H1 (cell line): ENCODE measurements around the gene TGFBR1. TPM values are rescaled to one million over a fixed set of nuclear protein-coding genes. Genes with fewer than 3 reads are reported as not detected.

Experiments used
- CTCF ChIA-PET: fragments of 300-600 bp; sonication (Branson Sonifier 250); formaldehyde crosslinking; loops from one replicate; lab custom pipeline; 2021; ENCODE audit not compliant: partially characterized antibody; lab: Charles Lee
- POLR2A ChIA-PET: fragments of 300-600 bp; sonication (Branson Sonifier 250); formaldehyde crosslinking; loops from one replicate; lab custom pipeline; 2021; ENCODE audit warnings: inconsistent platforms; ENCODE audit not compliant: partially characterized antibody; lab: Charles Lee
- DNase-seq, 2 experiments: peaks; one replicate each; pipeline versions ENCODE4 v3.0.0 to v3.0.0-alpha.2; 2010 to 2022; ENCODE audit warnings: low spot score in 2 of 2, low read depth in 1 of 2, mixed read lengths in 1 of 2
- FAIRE-seq: peaks from 2 replicates; lab custom pipeline; 2011; peaks lifted over from hg19 to GRCh38; lab: Jason Lieb, UNC
- H2AFZ ChIP-seq: 2 replicates; pipeline ENCODE4 v1.8.1; 2012; ENCODE audit warnings: low read length, inconsistent platforms
- H2AK5ac ChIP-seq: 2 replicates; pipeline ENCODE4 v1.6.1; 2013; ENCODE audit warnings: low read depth, low read length
- H2BK120ac ChIP-seq: replicated peaks from 2 replicates; pipeline ENCODE3; 2013; ENCODE audit warnings: low read depth, low read length, inconsistent platforms
- H2BK12ac ChIP-seq: 2 replicates; pipeline ENCODE4 v1.6.1; 2013; ENCODE audit warnings: low read depth, low read length
- H2BK15ac ChIP-seq: 2 replicates; pipeline ENCODE4 v1.6.1; 2013; ENCODE audit warnings: low read length
- H2BK20ac ChIP-seq: 2 replicates; pipeline ENCODE4 v1.6.1; 2013; ENCODE audit warnings: low read length
- H2BK5ac ChIP-seq: 2 replicates; pipeline ENCODE4 v1.6.1; 2013; ENCODE audit warnings: low read depth, low read length
- H3K14ac ChIP-seq: 2 replicates; pipeline ENCODE4 v1.6.1; 2013; ENCODE audit warnings: inconsistent platforms; ENCODE audit not compliant: insufficient read length
- H3K18ac ChIP-seq: 2 replicates; pipeline ENCODE4 v1.6.1; 2013; ENCODE audit warnings: low read length; ENCODE audit errors: extremely low read depth
- H3K23ac ChIP-seq: 2 replicates; pipeline ENCODE4 v1.6.1; 2013; ENCODE audit warnings: inconsistent platforms; ENCODE audit not compliant: insufficient read length
- H3K23me2 ChIP-seq: 2 replicates; pipeline ENCODE4 v1.6.1; 2013; ENCODE audit warnings: low read depth, low read length
- H3K27ac ChIP-seq: 2 replicates; pipeline ENCODE4 v1.6.1; 2011; ENCODE audit warnings: low read depth, low read length, inconsistent platforms
- H3K27me3 ChIP-seq, 4 experiments: replicated peaks in 1 of 4; 1 replicate in 1 of 4; 2 replicates in 3 of 4; pipeline versions ENCODE4 v1.6.1 to v1.8.1; 2011 to 2013; ENCODE audit warnings: low read length in 3 of 4, mild to moderate bottlenecking in 3 of 4, inconsistent platforms in 2 of 4, mixed read lengths in 2 of 4, moderate library complexity in 1 of 4; ENCODE audit not compliant: control insufficient read depth in 3 of 4, insufficient read depth in 3 of 4; ENCODE audit errors: extremely low read depth in 1 of 4
- H3K36me3 ChIP-seq, 4 experiments: 2 replicates each; pipeline versions ENCODE4 v1.6.1 to v1.8.1; 2011 to 2013; ENCODE audit warnings: mild to moderate bottlenecking in 4 of 4, low read length in 3 of 4, moderate library complexity in 2 of 4, control low read depth in 1 of 4, inconsistent platforms in 1 of 4; ENCODE audit not compliant: insufficient read depth in 4 of 4, control insufficient read depth in 2 of 4
- H3K4ac ChIP-seq: replicated peaks from 2 replicates; pipeline ENCODE3; 2013; ENCODE audit warnings: low read length, low read depth, mixed read lengths, inconsistent platforms; ENCODE audit not compliant: insufficient read length
- H3K4me1 ChIP-seq, 4 experiments: replicated peaks in 1 of 4; 1 replicate in 1 of 4; 2 replicates in 3 of 4; pipeline versions ENCODE4 v1.6.1 to v1.8.1; 2011 to 2013; ENCODE audit warnings: low read length in 3 of 4, inconsistent platforms in 2 of 4, mixed read lengths in 1 of 4; ENCODE audit not compliant: insufficient read depth in 4 of 4, control insufficient read depth in 3 of 4
- H3K4me2 ChIP-seq, 2 experiments: 2 replicates each; pipeline versions ENCODE4 v1.6.1 to v1.8.1; 2011 to 2013; ENCODE audit warnings: low read depth in 2 of 2, low read length in 2 of 2, control low read depth in 1 of 2, inconsistent platforms in 1 of 2, mild to moderate bottlenecking in 1 of 2; ENCODE audit not compliant: insufficient read depth in 1 of 2
- H3K4me3 ChIP-seq, 4 experiments: fragments of 200-600, 300-600 bp in 1 of 4; sonication (generic), shearing (Covaris generic), sonication (Bioruptor Twin) in 1 of 4; 2 replicates each; pipeline versions ENCODE4 v1.5.1 to v1.8.1; 2011 to 2016; ENCODE audit warnings: low read length in 4 of 4, low read depth in 3 of 4, control low read depth in 2 of 4, inconsistent platforms in 2 of 4, mild to moderate bottlenecking in 2 of 4, mixed read lengths in 1 of 4, moderate library complexity in 1 of 4; ENCODE audit not compliant: insufficient read depth in 2 of 4; ENCODE audit errors: extremely low read depth in 1 of 4
- H3K56ac ChIP-seq: replicated peaks from 2 replicates; pipeline ENCODE3; 2013; ENCODE audit warnings: low read depth, mild to moderate bottlenecking, mixed read lengths, low read length, inconsistent platforms; ENCODE audit not compliant: insufficient read length
- H3K79me1 ChIP-seq: 2 replicates; pipeline ENCODE4 v1.6.1; 2013; ENCODE audit warnings: low read depth, low read length, control low read depth
- H3K79me2 ChIP-seq, 2 experiments: 2 replicates each; pipeline versions ENCODE4 v1.6.1 to v1.8.1; 2012 to 2013; ENCODE audit warnings: low read length in 2 of 2, mild to moderate bottlenecking in 2 of 2, inconsistent platforms in 1 of 2; ENCODE audit not compliant: insufficient read depth in 2 of 2, control insufficient read depth in 1 of 2
- H3K9ac ChIP-seq, 4 experiments: replicated peaks in 1 of 4; 1 replicate in 1 of 4; 2 replicates in 3 of 4; pipeline versions ENCODE4 v1.6.1 to v1.8.1; 2011 to 2013; ENCODE audit warnings: low read depth in 3 of 4, low read length in 3 of 4, control low read depth in 2 of 4, mild to moderate bottlenecking in 2 of 4, moderate library complexity in 2 of 4, inconsistent platforms in 1 of 4; ENCODE audit errors: extremely low read depth in 1 of 4
- H3K9me3 ChIP-seq, 2 experiments: 2 replicates each; pipeline versions ENCODE4 v1.6.1 to v1.8.1; 2012 to 2013; ENCODE audit warnings: mild to moderate bottlenecking in 2 of 2, moderate library complexity in 2 of 2, control low read depth in 1 of 2, inconsistent platforms in 1 of 2, low read depth in 1 of 2, low read length in 1 of 2, mixed read lengths in 1 of 2; ENCODE audit not compliant: insufficient read depth in 2 of 2
- H4K20me1 ChIP-seq, 2 experiments: replicated peaks in 1 of 2; 2 replicates each; pipeline versions ENCODE3 to v1.8.1; 2011 to 2013; ENCODE audit warnings: inconsistent platforms in 2 of 2, low read length in 2 of 2, mild to moderate bottlenecking in 1 of 2; ENCODE audit not compliant: insufficient read depth in 2 of 2, control insufficient read depth in 1 of 2
- H4K5ac ChIP-seq: 2 replicates; pipeline ENCODE4 v1.6.1; 2013; ENCODE audit warnings: low read length, low read depth, mixed read lengths, inconsistent platforms; ENCODE audit not compliant: insufficient read length
- H4K8ac ChIP-seq: 2 replicates; pipeline ENCODE4 v1.8.0; 2013; ENCODE audit warnings: mild to moderate bottlenecking, moderate library complexity, low read length, inconsistent platforms; ENCODE audit not compliant: insufficient read depth; ENCODE audit errors: extremely low read depth
- H4K91ac ChIP-seq: replicated peaks from 2 replicates; pipeline ENCODE3; 2013; ENCODE audit warnings: low read length, mixed read lengths, inconsistent platforms; ENCODE audit not compliant: insufficient read length
- ATF2 ChIP-seq: IDR thresholded peaks from 2 replicates; pipeline ENCODE4 v1.6.1; 2012; ENCODE audit warnings: low read length, inconsistent platforms
- BCL11A ChIP-seq, 2 experiments: IDR thresholded peaks; one replicate each; pipeline ENCODE4 v1.6.1; 2011; ENCODE audit warnings: low read depth in 2 of 2, low read length in 2 of 2, mild to moderate bottlenecking in 2 of 2
- CHD2 ChIP-seq: IDR thresholded peaks from 2 replicates; pipeline ENCODE4 v1.6.1; 2012; ENCODE audit warnings: low read length, improper control_type of control experiment
- EP300 ChIP-seq, 2 experiments: IDR thresholded peaks; 1 replicate in 1 of 2; 2 replicates in 1 of 2; pipeline ENCODE4 v1.6.1; 2011 to 2012; ENCODE audit warnings: low read depth in 2 of 2, low read length in 2 of 2, mild to moderate bottlenecking in 2 of 2, borderline replicate concordance in 1 of 2, inconsistent platforms in 1 of 2, moderate library complexity in 1 of 2
- EZH2 ChIP-seq: fragments of 200-600 bp; sonication (generic); IDR thresholded peaks from 2 replicates; pipeline ENCODE4 v1.7.1; 2012; ENCODE audit warnings: low read depth, mild to moderate bottlenecking, moderate library complexity, low read length, inconsistent platforms; ENCODE audit not compliant: severe bottlenecking
- FOSL1 ChIP-seq: IDR thresholded peaks from 2 replicates; pipeline ENCODE4 v1.6.1; 2011; ENCODE audit warnings: mild to moderate bottlenecking, low read depth, low read length, moderate library complexity; ENCODE audit not compliant: insufficient read depth
- JUND ChIP-seq: IDR thresholded peaks from 2 replicates; pipeline ENCODE4 v1.6.1; 2011; ENCODE audit warnings: mild to moderate bottlenecking, improper control_type of control experiment, low read length
- KDM5A ChIP-seq: fragments of 200-600 bp; IDR thresholded peaks from 2 replicates; pipeline ENCODE4 v1.7.1; 2012; ENCODE audit warnings: mild to moderate bottlenecking, low read length, inconsistent platforms, mixed read lengths
- NANOG ChIP-seq: IDR thresholded peaks from 2 replicates; pipeline ENCODE4 v1.6.1; 2011; ENCODE audit warnings: low read length, low read depth, mild to moderate bottlenecking, inconsistent platforms; ENCODE audit not compliant: insufficient read depth, poor library complexity, severe bottlenecking
- POLR2A ChIP-seq, 2 experiments: IDR thresholded peaks; 1 replicate in 1 of 2; 2 replicates in 1 of 2; pipeline ENCODE4 v1.6.1; 2011; ENCODE audit warnings: low read depth in 2 of 2, low read length in 2 of 2, mild to moderate bottlenecking in 2 of 2; ENCODE audit errors: control extremely low read depth in 1 of 2
- TBP ChIP-seq: IDR thresholded peaks from 2 replicates; pipeline ENCODE4 v1.6.1; 2011; ENCODE audit warnings: low read depth, low read length, improper control_type of control experiment
- WGBS, 2 experiments: shearing (Covaris generic) in 1 of 2; methylation state at CpG; one replicate each; pipeline versions ENCODE4 v1.1.6 to v1.1.7; 2013 to 2015; ENCODE audit warnings: low lambda C conversion rate in 2 of 2, mixed read lengths in 2 of 2, inconsistent platforms in 1 of 2, low coverage in 1 of 2, missing lambda C conversion rate in 1 of 2; ENCODE audit not compliant: insufficient replicate concordance in 2 of 2, insufficient coverage in 1 of 2, insufficient read length in 1 of 2; ENCODE audit errors: extremely low coverage in 1 of 2, missing lambda C conversion rate in 1 of 2; 5-methylcytosine and 5-hydroxymethylcytosine counted together
- polyA plus RNA-seq, 7 experiments: library from polyadenylated mRNA; depleted of rRNA in 3 of 7; stranded (reverse) in 5 of 7; unstranded in 2 of 7; fragments of >200 nt in 5 of 7; fragments of 200-250 nt in 2 of 7; gene quantifications; 1 replicate in 5 of 7; 2 replicates in 1 of 7; 4 replicates in 1 of 7; pipeline versions ENCODE4 v1.2.1 to v1.2.3, GENCODE V29; 2011 to 2013; ENCODE audit warnings: missing spikeins in 2 of 7, mixed read lengths in 2 of 7
- total RNA-seq: library from RNA; stranded (reverse); fragmentation: NEBNext Ultra II Directional; extraction: Animal tissue kit (Norgen Biotek cat#: 25700); gene quantifications from 2 replicates; pipeline ENCODE4 v1.2.1, GENCODE V29; 2021

The TGFBR1 gene
- total and polyA plus RNA-seq, 2 of the 8 experiments (the other 6 are each of a cell fraction or from before 2014, with no cell fraction given) = 16.8 to 52.4 TPM

- no peak overlapping the region for H2BK20ac ChIP-seq
- H3K4me1 ChIP-seq = peaks cover 0 to 7% (median 2%) of the 10 kb centered on the region in 4 experiments; a peak in 2 of 7 replicates
- POLR2A ChIA-PET = interaction anchor here (2.4 kb wide), 1 partner anchor 10 kb away, joined by 11 read pairs; the partner anchor contains the start of gene TGFBR1
- no peak overlapping the region for H4K91ac ChIP-seq
- no peak overlapping the region for H3K4me2 ChIP-seq
- WGBS, 2 experiments = 82% methylated on average over 6 of the region's 6 CpGs; no CpG with 5 or more reads in 1 of the 2 experiments
- H3K4ac ChIP-seq = no peak overlapping the region
- H2BK120ac ChIP-seq = no peak overlapping the region
- H3K79me1 ChIP-seq = peaks cover 6% of the 10 kb centered on the region; the same call in 1 of the 2 replicates
- no peak overlapping the region for H3K23ac ChIP-seq
- no peak overlapping the region for H3K56ac ChIP-seq
- no peak overlapping the region for H3K27ac ChIP-seq
- no peaks in the 10 kb centered on the region for H3K9me3 ChIP-seq
- peaks cover 5 to 10% of the 10 kb centered on the region in 2 experiments for H4K20me1 ChIP-seq
- H3K36me3 ChIP-seq = no peaks in the 10 kb centered on the region; a peak in 1 of 8 replicates
- H2AFZ ChIP-seq = no peak overlapping the region
- no peak overlapping the region for H3K14ac ChIP-seq
- H4K8ac ChIP-seq = no peak overlapping the region
- no peak overlapping the region for H2BK15ac ChIP-seq
- H3K27me3 ChIP-seq = no peaks in the 10 kb centered on the region
- H3K18ac ChIP-seq = no peak overlapping the region
- H2AK5ac ChIP-seq = no peak overlapping the region
- CTCF ChIA-PET = no interaction called here
- H3K23me2 ChIP-seq = no peaks in the 10 kb centered on the region
- FAIRE-seq (no peak), DNase-seq (no peak)
- H3K4me3 ChIP-seq = no peak overlapping the region
- no peak overlapping the region for H2BK5ac ChIP-seq
- no peak overlapping the region for H2BK12ac ChIP-seq
- H4K5ac ChIP-seq = no peak overlapping the region
- no peak overlapping the region for H3K9ac ChIP-seq
- peaks cover 0 to 97% of the 10 kb centered on the region in 2 experiments; a peak in 3 of 4 replicates for H3K79me2 ChIP-seq
- TF ChIP-seq ATF2 (no peak), FOSL1 (no peak), KDM5A (no peak), EP300 (IDR thresholded peaks at IDR 0.05; ENCODE audit: borderline replicate concordance in 1 of 2, low read depth in 2 of 2, low read length in 2 of 2) (no peak), POLR2A (IDR thresholded peaks at IDR 0.05; ENCODE audit: control extremely low read depth in 1 of 2, low read depth in 2 of 2, low read length in 2 of 2) (no peak), NANOG (no peak), JUND (no peak), CHD2 (no peak), BCL11A (IDR thresholded peaks at IDR 0.05; ENCODE audit: low read depth in 2 of 2, low read length in 2 of 2) (no peak), TBP (no peak), EZH2 (no peak)
Measured at GRCh38 chr9:99114846-99115500, 10.1 kb downstream of the TGFBR1 start.
